ENCODE measurements around the gene BID. TPM values are rescaled to one million over a fixed set of nuclear protein-coding genes. Genes with fewer than 3 reads are reported as not detected.
"Not testable (repeated sequence)": the region's sequence is repeated elsewhere in the genome, so short reads cannot be mapped to it uniquely, and the experiment has no call there.

The BID gene
- total RNA-seq, 1 donor from 2014 or later: 24.6 TPM

DNA sequence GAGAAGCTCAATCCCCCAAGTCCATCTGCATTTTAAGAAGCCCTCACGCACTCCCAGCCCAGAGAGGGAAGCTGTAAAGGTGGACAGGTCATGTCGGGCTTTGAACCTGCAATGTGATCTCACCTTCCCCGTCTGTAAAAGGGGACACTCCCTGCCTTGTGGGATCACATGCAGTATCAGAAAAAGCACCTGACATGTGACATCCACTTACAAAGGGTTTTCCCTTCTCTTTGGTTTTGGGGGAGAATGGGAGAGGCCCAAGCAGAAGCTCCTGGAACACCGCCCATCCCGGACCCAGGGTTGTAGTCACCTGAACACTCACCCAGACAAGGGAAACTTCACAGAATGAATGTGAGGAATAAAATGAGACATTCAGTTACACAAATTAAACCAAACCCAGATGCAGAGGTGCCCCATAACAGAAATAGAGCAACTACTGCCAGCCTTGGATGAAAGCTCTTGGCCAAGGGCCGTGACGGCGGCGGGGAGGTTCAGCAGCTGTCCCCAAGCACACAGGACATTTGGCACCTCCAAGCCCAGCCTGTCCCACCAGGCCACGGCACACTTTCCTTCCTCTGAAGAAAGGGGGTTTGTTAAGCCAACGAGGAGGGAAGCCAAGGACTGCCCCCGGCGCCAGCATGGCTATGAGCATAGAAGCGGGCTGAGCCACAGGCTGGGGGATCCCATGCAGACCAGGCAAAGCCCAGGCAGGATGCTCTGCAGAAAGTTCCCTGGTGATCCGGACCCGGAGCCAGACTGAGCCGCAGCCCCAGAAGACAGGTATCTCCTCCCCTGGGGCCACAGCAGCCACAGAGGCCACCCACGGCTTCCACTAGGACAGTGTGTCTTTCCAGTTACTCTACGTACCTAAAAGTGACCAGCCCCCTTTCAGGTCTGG lies 3.8 kb downstream of the BID start:
- no peaks in the 10 kb centered on the region for H3K36me3 Mint-ChIP-seq (ENCODE audit: insufficient read depth)
- no peak for DNase-seq (ENCODE audit: low spot score, unreplicated experiment)
- no peak for TF ChIP-seq CTCF (IDR thresholded peaks at IDR 0.05; ENCODE audit: unreplicated experiment)
- no peaks in the 10 kb centered on the region for H3K9me3 Mint-ChIP-seq (ENCODE audit: low read depth)
- H3K27me3 Mint-ChIP-seq: peaks cover 3% of the 10 kb centered on the region
- peaks cover 10% of the 10 kb centered on the region for H3K4me1 Mint-ChIP-seq (ENCODE audit: low read depth)
- no peak overlapping the region for H3K4me3 Mint-ChIP-seq (ENCODE audit: low read depth)
- H3K27ac Mint-ChIP-seq: peak overlapping the region; percentile 71

DNA sequence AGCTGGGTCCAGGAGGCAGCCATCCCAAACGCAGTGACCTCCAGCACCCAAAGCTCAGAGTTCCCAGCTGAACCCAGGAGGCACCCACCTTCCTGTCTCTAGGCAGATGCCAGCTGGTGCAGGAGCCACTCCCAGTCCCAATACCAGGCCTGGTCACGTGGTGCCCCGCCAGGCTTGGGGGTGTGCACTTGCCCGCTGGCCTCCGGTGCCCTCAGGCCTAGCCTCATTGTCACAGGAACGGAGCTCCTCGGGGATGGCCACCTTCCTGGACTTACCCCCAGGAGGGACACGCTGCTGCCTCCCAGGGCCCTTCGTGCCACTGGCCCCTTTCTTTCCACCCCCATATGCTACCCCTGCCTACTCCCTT lies 4.6 kb downstream of the BID start:
- no peak overlapping the region for H3K27ac Mint-ChIP-seq

GRCh38 chr22:17769013-17769715 lies 5.1 kb downstream of the BID start:
- TF ChIP-seq CTCF (IDR thresholded peaks at IDR 0.05; ENCODE audit: unreplicated experiment): no peak
- no peaks in the 10 kb centered on the region for H3K36me3 Mint-ChIP-seq (ENCODE audit: insufficient read depth)
- no peak for DNase-seq (ENCODE audit: low spot score, unreplicated experiment)
- peaks cover 10% of the 10 kb centered on the region for H3K4me1 Mint-ChIP-seq (ENCODE audit: low read depth)
- no peak overlapping the region for H3K27ac Mint-ChIP-seq
- no peaks in the 10 kb centered on the region for H3K27me3 Mint-ChIP-seq
- no peak overlapping the region for H3K4me3 Mint-ChIP-seq (ENCODE audit: low read depth)
- no peaks in the 10 kb centered on the region for H3K9me3 Mint-ChIP-seq (ENCODE audit: low read depth)

More for the DNA sequence above, 4.6 kb downstream of the BID start:
- Mint-ChIP-seq H3K36me3 (ENCODE audit: insufficient read depth) (no peaks in the 10 kb centered on the region), H3K4me1 (ENCODE audit: low read depth) (peaks cover 10% of the 10 kb centered on the region), H3K27me3 (no peaks in the 10 kb centered on the region), H3K9me3 (ENCODE audit: low read depth) (no peaks in the 10 kb centered on the region), H3K4me3 (ENCODE audit: low read depth) (no peak overlapping the region)
- DNase-seq (ENCODE audit: low spot score, unreplicated experiment): no peak
- no peak for TF ChIP-seq CTCF (IDR thresholded peaks at IDR 0.05; ENCODE audit: unreplicated experiment)

GRCh38 chr22:17767233-17768065 lies 6.8 kb downstream of the BID start:
- no peak for TF ChIP-seq CTCF (IDR thresholded peaks at IDR 0.05; ENCODE audit: unreplicated experiment)
- no peak for DNase-seq (ENCODE audit: low spot score, unreplicated experiment)
- no peaks in the 10 kb centered on the region for H3K36me3 Mint-ChIP-seq (ENCODE audit: insufficient read depth)
- H3K27ac Mint-ChIP-seq: no peak overlapping the region
- H3K4me3 Mint-ChIP-seq (ENCODE audit: low read depth): no peak overlapping the region
- no peaks in the 10 kb centered on the region for H3K9me3 Mint-ChIP-seq (ENCODE audit: low read depth)
- no peaks in the 10 kb centered on the region for H3K27me3 Mint-ChIP-seq
- H3K4me1 Mint-ChIP-seq (ENCODE audit: low read depth): no peaks in the 10 kb centered on the region

GRCh38 chr22:17764852-17765251 lies 9.4 kb downstream of the BID start:
- DNase-seq (ENCODE audit: low spot score, unreplicated experiment); H3K36me3 Mint-ChIP-seq (ENCODE audit: insufficient read depth); H3K9me3 Mint-ChIP-seq (ENCODE audit: low read depth); H3K4me3 Mint-ChIP-seq (ENCODE audit: low read depth); H3K4me1 Mint-ChIP-seq (ENCODE audit: low read depth); H3K27me3 Mint-ChIP-seq; H3K27ac Mint-ChIP-seq: not testable (repeated sequence)
